Measurements from ENCODE around the gene ACSM6. TPM values are rescaled to one million over a fixed set of nuclear protein-coding genes. Genes with fewer than 3 reads are reported as not detected.

The ACSM6 gene
- total RNA-seq, 1 donor from 2014 or later, result not detected

DNA sequence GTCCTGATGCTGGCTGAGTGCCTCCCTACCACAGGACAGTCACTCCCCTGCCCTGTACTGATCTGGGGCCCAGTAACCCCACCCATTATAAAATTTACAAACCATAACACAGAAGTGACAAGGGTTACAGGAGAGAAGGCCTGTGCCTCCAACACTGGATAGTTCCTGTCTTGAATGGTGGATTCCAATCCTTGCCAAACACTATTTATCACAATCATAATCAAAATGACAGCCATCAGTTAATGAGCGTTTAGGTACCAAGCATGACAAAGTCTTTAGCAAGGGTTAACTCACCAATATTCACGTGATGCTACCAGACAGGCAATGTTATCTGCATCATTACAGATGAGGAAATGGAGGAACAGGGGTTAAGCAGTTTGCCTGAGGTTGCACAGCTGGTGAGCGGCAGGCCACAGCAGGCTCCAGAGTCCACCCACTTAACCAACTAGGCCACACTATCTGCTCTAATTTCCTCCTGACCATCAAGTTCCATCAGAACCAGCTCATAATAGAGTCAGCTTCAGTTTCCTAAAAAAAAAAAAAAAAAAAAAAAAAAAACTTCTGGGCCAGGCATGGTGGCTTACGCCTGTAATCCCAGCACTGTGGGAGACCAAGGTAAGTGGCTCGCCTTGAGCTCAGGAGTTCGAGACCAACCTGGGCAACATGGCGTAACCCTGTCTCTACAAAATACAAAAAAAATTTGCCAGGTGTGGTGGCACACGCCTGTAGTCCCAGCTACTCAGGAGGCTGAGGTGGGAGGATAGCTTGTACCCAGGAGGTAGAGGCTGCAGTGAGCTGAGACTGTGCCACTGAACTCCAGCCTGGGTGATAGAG is 82.5 kb downstream of the ACSM6 start:
- peak in 1 of 2 donors; percentile 78 for DNase-seq (ENCODE audit: extremely low spot score in 2 of 2)
- intact Hi-C loops (cut with DNase I), result no loop called here
- Histone ChIP-seq H3K36me3 (no peaks in the 10 kb centered on the region), H3K27ac (peak overlapping the region; percentile 91), H3K4me3 (no peak overlapping the region), H3K27me3 (no peaks in the 10 kb centered on the region), H3K9me3 (no peaks in the 10 kb centered on the region), H3K4me1 (peaks cover 84% of the 10 kb centered on the region)
- TF ChIP-seq POLR2A (IDR thresholded peaks at IDR 0.05) (no peak), POLR2AphosphoS5 (IDR thresholded peaks at IDR 0.05; ENCODE audit: insufficient read depth in 1 of 2, low read depth in 1 of 2) (no peak), CTCF (IDR thresholded peaks at IDR 0.05) (no peak)

- Histone ChIP-seq H3K27me3 (no peaks in the 10 kb centered on the region), H3K4me1 (peaks cover 84% of the 10 kb centered on the region), H3K27ac (peak overlapping the region; percentile 91), H3K36me3 (no peaks in the 10 kb centered on the region), H3K9me3 (no peaks in the 10 kb centered on the region), H3K4me3 (no peak overlapping the region)
- intact Hi-C loops (cut with DNase I), result no loop called here
- TF ChIP-seq CTCF (IDR thresholded peaks at IDR 0.05) (no peak), POLR2A (IDR thresholded peaks at IDR 0.05) (no peak), POLR2AphosphoS5 (IDR thresholded peaks at IDR 0.05; ENCODE audit: insufficient read depth in 1 of 2, low read depth in 1 of 2) (no peak)
- DNase-seq (ENCODE audit: extremely low spot score in 2 of 2), result peak in 1 of 2 donors; percentile 86
These were observed 83.1 kb downstream of the ACSM6 start for GRCh38 chr10:95277201-95277570.

- peaks cover 87% of the 10 kb centered on the region for H3K4me1 ChIP-seq
- intact Hi-C loops (cut with DNase I), result no loop called here
- no peaks in the 10 kb centered on the region for H3K27me3 ChIP-seq
- TF ChIP-seq POLR2A (IDR thresholded peaks at IDR 0.05) (no peak), POLR2AphosphoS5 (IDR thresholded peaks at IDR 0.05; ENCODE audit: insufficient read depth in 1 of 2, low read depth in 1 of 2) (no peak), CTCF (IDR thresholded peaks at IDR 0.05) (no peak)
- H3K9me3 ChIP-seq, result no peaks in the 10 kb centered on the region
- no peaks in the 10 kb centered on the region for H3K36me3 ChIP-seq
- DNase-seq (ENCODE audit: extremely low spot score in 2 of 2), result peak in 1 of 2 donors; percentile 71
- H3K27ac ChIP-seq, result peak overlapping the region; percentile 91
- H3K4me3 ChIP-seq, result no peak overlapping the region
These were observed 83.6 kb downstream of the ACSM6 start for GRCh38 chr10:95277614-95278013.

Small RNAs within 50 kb of the gene (small RNA-seq; reads per million reads assigned to genes)
- not detected for gene AL157834.3

Other genes starting within 250 kb of the ACSM6 start
- gene CYP2C8, start 124.7 kb upstream of the ACSM6 start, total RNA-seq, result not detected
- gene PDLIM1, start 96.8 kb downstream of the ACSM6 start, total RNA-seq, result 181 TPM